ENCODE results near the gene CHN1.

DNA sequence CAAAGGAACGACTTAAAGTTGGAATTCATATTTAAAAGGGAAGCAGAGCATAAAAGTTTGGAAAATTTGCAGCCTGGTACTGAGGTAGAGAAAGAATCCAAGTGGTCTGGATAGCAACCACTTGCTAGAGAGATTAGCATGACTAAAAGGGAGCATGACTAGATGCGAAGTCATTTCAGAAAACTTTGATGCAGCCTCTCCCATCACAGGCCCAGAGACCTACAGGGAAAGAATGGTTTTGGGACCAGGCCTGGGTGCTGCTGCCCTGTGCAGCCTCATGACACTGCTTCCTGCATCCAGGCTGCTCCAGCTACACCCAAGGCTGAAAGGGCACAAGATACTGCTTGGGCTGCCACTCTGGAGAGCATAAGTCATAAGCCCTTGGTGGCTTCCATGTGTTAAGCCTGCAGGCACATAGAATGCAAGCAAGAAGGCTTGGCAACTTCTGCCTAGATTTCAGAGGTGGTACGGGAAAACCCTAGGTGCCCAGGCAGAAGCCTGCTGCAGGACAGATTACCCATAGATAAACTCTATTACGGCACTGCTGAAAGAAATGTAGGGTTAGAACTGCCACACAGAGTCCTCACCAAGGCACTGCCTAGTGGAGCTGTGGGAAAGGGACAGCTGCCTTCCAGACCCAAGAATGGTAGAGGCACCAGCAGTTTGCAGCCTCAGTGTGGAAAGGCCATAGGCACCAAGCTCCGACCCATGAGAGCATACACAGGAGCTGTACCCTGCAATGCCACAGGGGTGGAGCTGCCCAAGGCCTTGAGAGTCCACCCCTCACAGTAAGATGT is 12.6 kb upstream of the CHN1 start:
- TF ChIP-seq, protein P1, sequence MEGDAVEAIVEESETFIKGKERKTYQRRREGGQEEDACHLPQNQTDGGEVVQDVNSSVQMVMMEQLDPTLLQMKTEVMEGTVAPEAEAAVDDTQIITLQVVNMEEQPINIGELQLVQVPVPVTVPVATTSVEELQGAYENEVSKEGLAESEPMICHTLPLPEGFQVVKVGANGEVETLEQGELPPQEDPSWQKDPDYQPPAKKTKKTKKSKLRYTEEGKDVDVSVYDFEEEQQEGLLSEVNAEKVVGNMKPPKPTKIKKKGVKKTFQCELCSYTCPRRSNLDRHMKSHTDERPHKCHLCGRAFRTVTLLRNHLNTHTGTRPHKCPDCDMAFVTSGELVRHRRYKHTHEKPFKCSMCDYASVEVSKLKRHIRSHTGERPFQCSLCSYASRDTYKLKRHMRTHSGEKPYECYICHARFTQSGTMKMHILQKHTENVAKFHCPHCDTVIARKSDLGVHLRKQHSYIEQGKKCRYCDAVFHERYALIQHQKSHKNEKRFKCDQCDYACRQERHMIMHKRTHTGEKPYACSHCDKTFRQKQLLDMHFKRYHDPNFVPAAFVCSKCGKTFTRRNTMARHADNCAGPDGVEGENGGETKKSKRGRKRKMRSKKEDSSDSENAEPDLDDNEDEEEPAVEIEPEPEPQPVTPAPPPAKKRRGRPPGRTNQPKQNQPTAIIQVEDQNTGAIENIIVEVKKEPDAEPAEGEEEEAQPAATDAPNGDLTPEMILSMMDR (IDR thresholded peaks at IDR 0.05), result no peak
- TF ChIP-seq ZFX (IDR thresholded peaks at IDR 0.05; ENCODE audit: borderline replicate concordance), result no peak

Data from 22Rv1 (cell line).